PFSK-1 (cell line): Measurements from ENCODE around the gene AHI1.

Experiments used
- FOXP2 ChIP-seq: optimal IDR thresholded peaks from 2 replicates; pipeline ENCODE3; 2011; ENCODE audit warnings: borderline replicate concordance, control low read depth, inconsistent platforms; ENCODE audit not compliant: insufficient read depth; ENCODE audit errors: extremely low read length, extremely low read depth
- POLR2AphosphoS5 ChIP-seq: IDR thresholded peaks from 2 replicates; pipeline ENCODE4 v1.6.1; 2012; ENCODE audit warnings: low read depth, mild to moderate bottlenecking, control low read depth, low read length, moderate library complexity
- SIN3A ChIP-seq: IDR thresholded peaks from 2 replicates; pipeline ENCODE4 v1.6.1; 2012; ENCODE audit warnings: mild to moderate bottlenecking, low read length, moderate library complexity, borderline replicate concordance; ENCODE audit not compliant: insufficient read depth
- TAF1 ChIP-seq: IDR thresholded peaks from 2 replicates; pipeline ENCODE4 v1.6.1; 2012; ENCODE audit warnings: low read length, control low read depth, borderline replicate concordance; ENCODE audit not compliant: insufficient read depth
- TF ChIP-seq, protein P1 (sequence below), 2 experiments: IDR thresholded peaks; 2 replicates each; pipeline versions ENCODE4 v1.6.1 to v1.8.0; 2011 to 2012; ENCODE audit warnings: low read depth in 2 of 2, low read length in 2 of 2, control low read depth in 1 of 2, inconsistent platforms in 1 of 2, mild to moderate bottlenecking in 1 of 2, moderate library complexity in 1 of 2; ENCODE audit not compliant: insufficient read depth in 1 of 2

AHI1 gene

DNA sequence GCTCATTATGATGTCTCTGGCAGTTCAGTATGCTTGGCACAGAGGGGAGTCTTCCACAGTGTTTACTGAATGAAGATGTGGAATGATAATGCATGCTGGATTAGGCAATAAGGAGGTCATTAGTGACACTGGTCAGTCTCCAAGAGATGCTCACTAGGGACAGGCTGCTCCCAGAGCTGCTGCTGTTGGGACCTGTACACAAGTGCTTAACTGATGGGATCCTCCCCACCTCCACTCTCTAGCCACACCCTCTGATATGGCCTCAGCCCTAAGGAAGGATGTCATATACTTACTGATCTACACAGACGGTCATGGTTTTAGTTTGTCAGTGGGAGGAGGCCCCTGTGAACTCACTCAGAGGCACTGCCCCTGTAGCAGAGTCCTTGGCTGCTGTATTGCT is 243.1 kb downstream of the AHI1 start:
- TF ChIP-seq, protein P1, sequence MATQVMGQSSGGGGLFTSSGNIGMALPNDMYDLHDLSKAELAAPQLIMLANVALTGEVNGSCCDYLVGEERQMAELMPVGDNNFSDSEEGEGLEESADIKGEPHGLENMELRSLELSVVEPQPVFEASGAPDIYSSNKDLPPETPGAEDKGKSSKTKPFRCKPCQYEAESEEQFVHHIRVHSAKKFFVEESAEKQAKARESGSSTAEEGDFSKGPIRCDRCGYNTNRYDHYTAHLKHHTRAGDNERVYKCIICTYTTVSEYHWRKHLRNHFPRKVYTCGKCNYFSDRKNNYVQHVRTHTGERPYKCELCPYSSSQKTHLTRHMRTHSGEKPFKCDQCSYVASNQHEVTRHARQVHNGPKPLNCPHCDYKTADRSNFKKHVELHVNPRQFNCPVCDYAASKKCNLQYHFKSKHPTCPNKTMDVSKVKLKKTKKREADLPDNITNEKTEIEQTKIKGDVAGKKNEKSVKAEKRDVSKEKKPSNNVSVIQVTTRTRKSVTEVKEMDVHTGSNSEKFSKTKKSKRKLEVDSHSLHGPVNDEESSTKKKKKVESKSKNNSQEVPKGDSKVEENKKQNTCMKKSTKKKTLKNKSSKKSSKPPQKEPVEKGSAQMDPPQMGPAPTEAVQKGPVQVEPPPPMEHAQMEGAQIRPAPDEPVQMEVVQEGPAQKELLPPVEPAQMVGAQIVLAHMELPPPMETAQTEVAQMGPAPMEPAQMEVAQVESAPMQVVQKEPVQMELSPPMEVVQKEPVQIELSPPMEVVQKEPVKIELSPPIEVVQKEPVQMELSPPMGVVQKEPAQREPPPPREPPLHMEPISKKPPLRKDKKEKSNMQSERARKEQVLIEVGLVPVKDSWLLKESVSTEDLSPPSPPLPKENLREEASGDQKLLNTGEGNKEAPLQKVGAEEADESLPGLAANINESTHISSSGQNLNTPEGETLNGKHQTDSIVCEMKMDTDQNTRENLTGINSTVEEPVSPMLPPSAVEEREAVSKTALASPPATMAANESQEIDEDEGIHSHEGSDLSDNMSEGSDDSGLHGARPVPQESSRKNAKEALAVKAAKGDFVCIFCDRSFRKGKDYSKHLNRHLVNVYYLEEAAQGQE (IDR thresholded peaks at IDR 0.05; ENCODE audit: insufficient read depth in 1 of 2, low read depth in 2 of 2, low read length in 2 of 2), result no peak
- no peak for TF ChIP-seq SIN3A
- no peak for TF ChIP-seq FOXP2
- no peak for TF ChIP-seq TAF1
- no peak for TF ChIP-seq POLR2AphosphoS5

DNA sequence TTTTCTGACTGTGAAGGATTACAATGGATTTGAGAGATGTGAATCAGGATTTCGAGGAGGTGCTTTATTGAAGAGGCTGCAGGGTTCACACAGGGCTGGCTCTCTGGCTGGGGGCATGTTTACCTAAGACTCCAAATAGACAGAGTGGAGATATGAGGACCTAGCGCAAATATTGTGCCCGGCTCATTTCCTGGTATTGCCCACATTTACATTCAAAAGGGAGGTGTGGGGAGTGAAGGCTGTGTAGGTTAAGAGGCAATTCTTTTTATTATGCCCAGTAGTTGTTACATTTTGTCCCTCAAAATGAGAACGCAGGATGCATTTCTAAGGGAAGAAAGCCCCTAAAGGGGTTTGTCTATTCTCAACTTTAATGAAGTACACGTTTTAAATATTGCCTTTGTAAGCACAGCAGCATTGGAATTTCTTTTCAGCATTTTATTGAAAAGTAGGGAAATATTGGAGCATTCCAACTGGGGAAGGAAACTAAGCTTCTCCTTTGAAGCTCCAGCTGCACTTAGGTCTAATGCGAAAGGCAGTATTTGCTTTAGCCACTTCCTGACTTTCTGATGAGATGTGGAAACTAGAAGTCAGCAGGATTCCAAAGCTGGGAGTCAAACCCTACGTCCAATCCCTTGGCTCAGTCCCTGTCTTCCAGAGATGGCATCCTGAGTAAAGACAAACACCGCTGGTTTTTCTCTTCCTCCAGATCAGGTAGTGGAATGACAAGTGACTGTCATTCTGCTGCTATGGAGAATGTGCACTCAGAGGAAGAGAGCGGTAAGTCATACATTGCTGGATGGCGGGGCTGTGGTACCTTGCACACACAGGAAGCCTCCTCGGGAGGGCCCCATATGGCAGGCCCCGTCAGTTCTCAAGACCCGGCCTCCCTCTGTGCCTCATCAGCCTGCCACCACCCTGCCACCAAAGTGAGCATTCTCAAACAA is 245.8 kb downstream of the AHI1 start:
- TF ChIP-seq, protein P1 (IDR thresholded peaks at IDR 0.05; ENCODE audit: insufficient read depth in 1 of 2, low read depth in 2 of 2, low read length in 2 of 2), result no peak
- TF ChIP-seq POLR2AphosphoS5, result no peak
- TF ChIP-seq SIN3A, result no peak
- no peak for TF ChIP-seq FOXP2
- no peak for TF ChIP-seq TAF1

DNA sequence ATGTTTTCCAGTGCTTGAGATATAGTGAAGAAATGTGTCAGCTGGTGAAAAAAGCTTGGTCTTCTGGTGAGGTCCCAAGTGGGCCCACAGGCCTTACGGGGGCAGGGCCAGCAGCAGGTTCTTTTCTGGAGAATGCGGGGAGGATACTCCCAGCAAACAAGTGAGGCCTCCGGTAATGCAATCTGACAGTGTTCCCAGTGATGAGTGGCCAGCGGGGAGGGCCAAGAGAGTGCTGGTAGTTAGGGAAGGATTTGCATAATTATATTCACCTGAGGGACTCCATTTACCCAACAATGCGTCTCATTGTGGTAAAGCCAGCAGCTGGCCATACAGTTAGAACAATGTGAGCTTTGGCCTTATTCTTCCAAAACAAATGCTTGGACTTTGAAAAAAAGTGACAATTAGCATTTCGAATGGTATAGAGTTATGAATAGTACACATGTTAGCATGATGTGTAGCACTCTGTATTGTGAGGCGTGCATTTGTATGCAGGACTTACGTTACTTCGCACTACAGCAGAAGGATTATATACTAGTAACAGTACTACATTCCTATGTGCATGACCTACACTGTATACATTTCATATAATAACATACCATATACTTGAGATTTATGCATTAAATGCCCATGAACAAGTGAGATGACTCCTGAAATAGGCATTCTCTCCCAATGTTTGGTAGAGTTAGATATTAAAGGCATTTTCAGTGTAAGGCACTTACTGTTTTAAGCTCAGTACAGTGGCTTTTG is 246.6 kb downstream of the AHI1 start:
- no peak for TF ChIP-seq POLR2AphosphoS5
- TF ChIP-seq, protein P1 (IDR thresholded peaks at IDR 0.05; ENCODE audit: insufficient read depth in 1 of 2, low read depth in 2 of 2, low read length in 2 of 2), result no peak
- TF ChIP-seq FOXP2, result no peak
- TF ChIP-seq SIN3A, result no peak
- TF ChIP-seq TAF1, result no peak

DNA sequence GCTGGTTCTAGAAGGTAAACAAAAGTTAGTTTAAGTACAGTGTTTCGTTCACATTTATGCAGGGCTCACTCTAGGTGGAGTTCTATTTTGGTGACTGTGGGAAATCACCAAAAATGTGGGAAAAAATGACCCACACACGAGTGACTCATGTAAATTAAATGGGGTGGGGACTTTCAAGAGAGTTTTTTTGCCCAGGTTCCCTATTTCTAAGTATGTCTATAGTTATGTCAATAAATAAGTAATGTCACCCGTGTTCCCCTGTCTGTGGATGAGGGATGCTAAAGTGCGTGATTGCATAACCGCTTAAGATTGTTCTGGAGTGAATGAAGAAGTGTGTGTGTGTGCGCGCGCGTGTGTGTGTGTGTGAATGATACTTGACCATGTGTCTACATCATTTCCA is 247.3 kb downstream of the AHI1 start:
- TF ChIP-seq, protein P1 (IDR thresholded peaks at IDR 0.05; ENCODE audit: insufficient read depth in 1 of 2, low read depth in 2 of 2, low read length in 2 of 2), result no peak
- TF ChIP-seq POLR2AphosphoS5, result no peak
- no peak for TF ChIP-seq FOXP2
- no peak for TF ChIP-seq TAF1
- no peak for TF ChIP-seq SIN3A
